HG03565 (cell line): Measurements from ENCODE around the gene USH2A.
"Not testable (repeated sequence)": the region's sequence is repeated elsewhere in the genome, so short reads cannot be mapped to it uniquely, and the experiment has no call there.

Experiments
- ATAC-seq: cut with Tn5 transposase; IDR thresholded peaks from one replicate; pipeline ENCODE4 v1.9.1; 2021; ENCODE audit warnings: mild to moderate bottlenecking, moderate library complexity; ENCODE audit not compliant: unreplicated experiment

Gene USH2A

GRCh38 chr1:216390956-216391355 lies 32.3 kb downstream of the USH2A start:
- ATAC-seq = no peak

- ATAC-seq = no peak
These were observed 33.5 kb downstream of the USH2A start for GRCh38 chr1:216389774-216390173.

GRCh38 chr1:216388558-216388957 lies 34.7 kb downstream of the USH2A start:
- no peak for ATAC-seq

GRCh38 chr1:216387782-216388181 lies 35.5 kb downstream of the USH2A start:
- no peak for ATAC-seq

GRCh38 chr1:216379441-216379840 lies 43.8 kb downstream of the USH2A start:
- ATAC-seq = no peak

GRCh38 chr1:216368249-216368648 lies 55.0 kb downstream of the USH2A start:
- no peak for ATAC-seq

GRCh38 chr1:216366979-216367378 lies 56.3 kb downstream of the USH2A start:
- ATAC-seq = no peak

- no peak for ATAC-seq
These were observed 66.3 kb downstream of the USH2A start for GRCh38 chr1:216356945-216357344.

GRCh38 chr1:216350186-216350585 lies 73.1 kb downstream of the USH2A start:
- no peak for ATAC-seq

- ATAC-seq = no peak
These were observed 76.7 kb downstream of the USH2A start for GRCh38 chr1:216346526-216346925.

GRCh38 chr1:216340542-216340941 lies 82.7 kb downstream of the USH2A start:
- ATAC-seq = not testable (repeated sequence)

- ATAC-seq = peak; percentile 37
These were observed 90.8 kb downstream of the USH2A start for GRCh38 chr1:216332462-216332861.

GRCh38 chr1:216332003-216332402 lies 91.2 kb downstream of the USH2A start:
- ATAC-seq = no peak

- no peak for ATAC-seq
These were observed 92.0 kb downstream of the USH2A start for GRCh38 chr1:216331211-216331610.

- ATAC-seq = no peak
These were observed 93.0 kb downstream of the USH2A start for GRCh38 chr1:216330262-216330661.

- no peak for ATAC-seq
These were observed 97.3 kb downstream of the USH2A start for GRCh38 chr1:216325946-216326345.

GRCh38 chr1:216325336-216325735 lies 97.9 kb downstream of the USH2A start:
- no peak for ATAC-seq

- ATAC-seq = no peak
These were observed 99.9 kb downstream of the USH2A start for GRCh38 chr1:216323344-216323743.

GRCh38 chr1:216314379-216315095 lies 108.7 kb downstream of the USH2A start:
- no peak for ATAC-seq

- ATAC-seq = peak; percentile 57
These were observed 112.5 kb downstream of the USH2A start for GRCh38 chr1:216310776-216311175.

- no peak for ATAC-seq
These were observed 116.4 kb downstream of the USH2A start for GRCh38 chr1:216306830-216307229.

GRCh38 chr1:216303690-216304089 lies 119.6 kb downstream of the USH2A start:
- no peak for ATAC-seq

- no peak for ATAC-seq
These were observed 129.6 kb downstream of the USH2A start for GRCh38 chr1:216293683-216294082.
